ENCODE measurements around the gene RMI2.

RMI2 gene

GRCh38 chr16:11310997-11311561, 34.2 kb upstream of the RMI2 start:
- DNase-seq = no peak

- DNase-seq = no peak
These were observed 32.4 kb upstream of the RMI2 start for GRCh38 chr16:11312718-11313492.

- no peak for DNase-seq
These were observed 31.6 kb upstream of the RMI2 start for GRCh38 chr16:11313493-11314308.

- DNase-seq = no peak
These were observed 30.9 kb upstream of the RMI2 start for GRCh38 chr16:11314309-11314894.

- no peak for DNase-seq
These were observed 29.7 kb upstream of the RMI2 start for GRCh38 chr16:11315510-11315909.

- no peak for DNase-seq
These were observed 28.8 kb upstream of the RMI2 start for GRCh38 chr16:11316331-11317015.

- no peak for DNase-seq
These were observed 26.4 kb upstream of the RMI2 start for GRCh38 chr16:11318817-11319216.

- no peak for DNase-seq
These were observed 25.6 kb upstream of the RMI2 start for GRCh38 chr16:11319529-11320146.

GRCh38 chr16:11320170-11320569, 25.1 kb upstream of the RMI2 start:
- DNase-seq = no peak

- no peak for DNase-seq
These were observed 23.6 kb upstream of the RMI2 start for GRCh38 chr16:11321662-11322061.

GRCh38 chr16:11322823-11323222, 22.4 kb upstream of the RMI2 start:
- DNase-seq = no peak

GRCh38 chr16:11323551-11324336, 21.5 kb upstream of the RMI2 start:
- no peak for DNase-seq

GRCh38 chr16:11325404-11326083, 19.7 kb upstream of the RMI2 start:
- DNase-seq = no peak

GRCh38 chr16:11326084-11326736, 19.0 kb upstream of the RMI2 start:
- DNase-seq = no peak

GRCh38 chr16:11326737-11327276, 18.5 kb upstream of the RMI2 start:
- no peak for DNase-seq

GRCh38 chr16:11327277-11328171, 17.7 kb upstream of the RMI2 start:
- DNase-seq = no peak

GRCh38 chr16:11328172-11329070, 16.8 kb upstream of the RMI2 start:
- no peak for DNase-seq

GRCh38 chr16:11329071-11329491, 16.2 kb upstream of the RMI2 start:
- no peak for DNase-seq
